HG03432 (cell line): Measurements from ENCODE around the gene GAR1.
A peak's percentile ranks its signal among the peaks of the same experiment; 100 is the strongest.
"Not testable (repeated sequence)": the region's sequence is repeated elsewhere in the genome, so short reads cannot be mapped to it uniquely, and the experiment has no call there.

Experiments used
- ATAC-seq: cut with Tn5 transposase; IDR thresholded peaks from one replicate; pipeline ENCODE4 v1.9.1; 2021; ENCODE audit warnings: mild to moderate bottlenecking, moderate library complexity; ENCODE audit not compliant: unreplicated experiment

The GAR1 gene

DNA sequence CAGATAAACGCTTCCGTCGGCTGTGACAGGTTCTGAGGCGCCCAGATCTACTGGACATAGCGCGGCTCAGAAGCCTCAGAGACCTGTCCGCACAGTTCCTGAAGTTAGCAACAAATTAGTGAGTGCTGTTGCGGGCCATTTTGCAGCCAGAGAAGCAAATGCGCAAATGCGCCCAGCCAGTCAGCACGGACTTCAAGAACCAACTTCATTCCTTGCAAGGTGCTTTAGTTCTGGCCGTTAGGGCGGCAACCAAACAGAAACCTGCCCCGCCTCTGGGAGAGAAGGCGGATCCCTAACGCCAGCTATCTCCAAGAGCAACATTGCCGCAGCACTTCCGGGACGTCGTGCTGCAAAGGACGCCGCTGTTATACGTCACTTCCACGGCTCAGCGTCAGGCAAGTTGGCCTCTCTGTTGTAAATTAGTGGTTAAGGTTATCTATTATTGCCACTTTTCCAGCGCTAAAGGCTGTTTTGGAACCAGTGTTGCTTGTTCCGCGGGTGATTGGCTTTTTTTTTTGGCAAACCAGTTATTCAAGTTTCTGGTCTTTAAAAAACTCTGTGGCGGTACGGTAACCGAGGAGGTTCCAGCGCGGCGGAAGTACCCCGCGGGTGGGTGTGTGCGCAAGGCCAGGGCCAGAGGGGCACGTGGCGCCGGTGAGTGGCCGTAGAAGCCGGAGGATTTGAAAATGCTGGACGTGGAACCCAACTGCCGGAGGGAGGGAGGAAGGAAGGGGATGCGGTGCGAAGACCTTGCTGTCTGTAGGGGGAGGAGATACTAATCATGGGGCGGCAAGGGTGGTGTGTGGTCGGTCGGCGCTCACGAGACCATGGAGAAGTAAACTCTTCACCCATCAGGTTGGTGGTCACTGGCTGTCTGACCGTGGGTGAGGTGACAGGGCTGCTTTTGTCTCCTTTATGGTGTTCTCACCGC lies at the start of gene GAR1:
TSS of gene GAR1 (plus strand) at position 612 of the 931 bp plus-strand sequence. CDS start 403 bp downstream, outside the sequence.
- ATAC-seq = peak; percentile 99

DNA sequence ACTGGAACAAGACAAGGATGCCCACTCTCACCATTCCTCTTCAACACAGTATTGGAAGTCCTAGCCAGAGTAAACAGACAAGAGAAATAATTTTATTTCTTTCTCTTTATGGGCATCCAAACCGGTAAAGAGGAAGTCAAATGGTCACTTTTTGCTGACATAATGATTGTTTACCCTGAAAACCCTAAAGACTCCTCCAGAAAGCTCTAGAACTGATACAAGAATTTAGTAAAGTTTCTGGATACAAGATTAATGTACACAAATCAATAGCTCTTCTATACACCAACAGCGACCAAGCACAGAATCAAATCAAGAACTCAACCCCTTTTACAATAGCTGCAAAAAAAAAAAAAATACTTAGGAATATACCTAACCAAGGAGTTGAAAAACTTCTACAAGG lies 33.5 kb upstream of the GAR1 start:
- ATAC-seq = not testable (repeated sequence)

DNA sequence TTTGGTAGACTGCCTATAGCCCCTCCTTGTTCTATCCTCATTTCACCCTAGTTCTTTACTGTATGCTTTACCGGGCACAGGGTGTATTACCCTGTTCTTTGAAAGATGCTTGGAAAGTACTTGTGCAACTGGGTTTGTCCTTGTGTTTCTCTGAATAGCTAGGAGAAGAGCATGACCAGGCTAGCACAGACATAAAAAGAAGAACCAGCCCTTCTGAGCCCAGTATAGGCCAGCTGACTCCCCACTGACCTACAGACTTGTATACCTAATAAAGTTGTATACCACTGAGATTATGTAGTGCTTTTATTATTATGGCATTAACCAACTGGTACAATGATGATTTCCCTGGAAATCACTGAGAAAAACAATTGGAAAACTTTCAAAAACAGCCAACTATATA lies 28.7 kb upstream of the GAR1 start:
- ATAC-seq = no peak

DNA sequence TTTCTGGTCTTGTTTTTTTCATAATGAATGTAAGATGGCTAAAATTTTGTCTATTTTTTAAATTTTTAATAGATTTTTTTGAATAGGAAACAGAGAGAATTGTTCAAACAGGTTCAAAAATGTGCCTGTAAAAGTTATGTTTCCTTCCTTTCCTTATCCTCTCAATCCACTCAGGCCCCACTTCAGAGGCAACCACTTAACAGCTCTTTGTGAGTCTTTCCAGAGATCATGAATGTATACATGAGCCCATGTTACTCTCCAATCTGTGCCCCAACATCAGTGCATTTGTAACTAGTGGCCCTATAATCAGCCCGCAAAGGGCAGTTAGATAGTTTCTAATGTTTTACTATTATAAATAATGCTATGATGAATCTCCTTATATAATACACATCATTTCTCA lies 27.8 kb upstream of the GAR1 start:
- no peak for ATAC-seq

DNA sequence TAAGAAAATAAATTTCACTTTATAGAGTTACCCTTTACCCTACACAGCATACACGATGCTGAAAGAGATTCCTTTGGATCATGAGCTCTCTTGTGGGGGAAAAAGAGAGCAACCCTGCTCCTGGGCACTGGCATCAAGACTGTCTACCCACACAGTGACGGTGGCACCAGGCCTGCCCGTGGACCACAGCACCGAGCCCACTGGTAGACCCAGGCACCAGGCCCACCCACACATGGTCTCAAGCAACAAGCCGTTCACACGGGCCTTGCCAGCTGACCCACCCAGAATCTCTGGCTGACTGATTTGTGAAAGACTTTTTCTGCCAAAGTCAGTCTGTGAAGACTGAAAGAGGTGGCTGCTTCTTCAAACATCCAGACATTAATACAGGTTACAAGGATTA lies 20.5 kb upstream of the GAR1 start:
- no peak for ATAC-seq

DNA sequence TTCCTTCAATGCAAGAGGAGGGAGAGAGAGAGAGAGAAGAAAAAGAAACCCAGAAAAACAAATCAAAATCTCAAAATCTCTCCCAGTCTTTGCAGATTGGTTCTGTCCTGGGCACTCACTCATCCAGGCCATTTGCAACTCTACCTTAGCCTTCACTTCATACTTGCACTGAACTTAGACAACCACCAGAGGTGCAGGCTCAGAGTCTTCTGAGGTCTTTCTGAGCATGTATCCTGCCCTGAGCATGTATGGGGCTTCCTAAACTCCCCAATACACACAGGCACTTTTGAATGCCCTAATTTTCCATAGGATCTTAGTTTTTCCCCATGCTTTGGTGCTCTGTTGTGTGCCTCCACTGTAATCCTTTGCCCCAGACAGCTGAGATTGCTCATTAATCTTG lies 16.7 kb upstream of the GAR1 start:
- ATAC-seq = no peak

DNA sequence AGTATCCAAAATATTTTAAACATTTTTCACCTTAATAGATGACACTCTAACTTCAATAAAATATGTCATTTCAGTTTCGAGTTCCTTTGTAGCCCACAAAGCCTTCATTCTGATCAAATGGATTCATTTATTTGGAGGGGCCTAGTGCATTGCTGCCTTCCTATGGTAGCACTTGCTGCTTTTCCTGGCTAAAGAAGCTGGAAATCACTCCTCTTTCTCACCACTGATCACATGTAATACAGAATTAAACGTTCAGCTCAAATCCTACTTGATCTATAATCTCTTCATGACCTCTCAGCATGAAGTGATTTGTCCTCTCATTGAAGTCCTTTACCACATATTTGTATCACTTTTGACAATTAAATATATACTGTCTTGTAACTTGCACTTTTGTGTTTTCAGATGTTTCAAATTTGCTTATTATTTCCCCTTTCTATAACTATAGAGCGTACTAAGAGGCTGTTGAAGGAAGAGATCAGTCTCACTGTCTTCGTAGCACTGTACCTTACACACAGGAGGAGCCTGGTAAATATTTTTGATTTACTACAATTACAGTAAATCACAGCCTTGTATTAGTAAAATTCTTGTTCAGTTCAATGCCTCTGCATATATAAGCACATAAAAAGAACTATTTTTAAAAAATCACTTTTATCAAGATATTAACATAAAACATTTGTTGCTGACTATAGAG lies 14.3 kb upstream of the GAR1 start:
- no peak for ATAC-seq

DNA sequence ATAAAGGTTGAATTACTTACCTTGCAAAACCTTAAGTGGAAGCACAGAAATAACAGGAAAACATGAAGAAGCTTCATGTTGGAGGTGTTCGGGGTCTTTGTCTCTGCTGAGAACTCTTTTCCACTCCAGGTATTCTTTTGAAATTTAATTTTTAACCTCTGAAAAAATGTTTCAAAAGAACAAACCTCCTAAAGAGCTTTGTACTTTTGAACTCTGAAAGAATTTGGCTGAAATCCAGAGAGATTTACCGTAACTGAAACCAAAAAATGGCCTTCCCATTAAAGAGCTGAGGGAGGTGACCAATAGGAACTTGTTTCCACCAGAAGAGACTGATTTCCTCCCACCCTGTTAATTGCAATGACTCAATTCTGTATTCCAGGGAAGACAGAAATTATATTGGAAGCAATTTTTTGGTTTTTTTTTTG lies 13.7 kb upstream of the GAR1 start, which contains the start of gene CFI:
TSS of gene CFI (minus strand) at position 105 of the 425 bp plus-strand sequence. CDS start at position 77, 28 bp downstream.
- no peak for ATAC-seq

DNA sequence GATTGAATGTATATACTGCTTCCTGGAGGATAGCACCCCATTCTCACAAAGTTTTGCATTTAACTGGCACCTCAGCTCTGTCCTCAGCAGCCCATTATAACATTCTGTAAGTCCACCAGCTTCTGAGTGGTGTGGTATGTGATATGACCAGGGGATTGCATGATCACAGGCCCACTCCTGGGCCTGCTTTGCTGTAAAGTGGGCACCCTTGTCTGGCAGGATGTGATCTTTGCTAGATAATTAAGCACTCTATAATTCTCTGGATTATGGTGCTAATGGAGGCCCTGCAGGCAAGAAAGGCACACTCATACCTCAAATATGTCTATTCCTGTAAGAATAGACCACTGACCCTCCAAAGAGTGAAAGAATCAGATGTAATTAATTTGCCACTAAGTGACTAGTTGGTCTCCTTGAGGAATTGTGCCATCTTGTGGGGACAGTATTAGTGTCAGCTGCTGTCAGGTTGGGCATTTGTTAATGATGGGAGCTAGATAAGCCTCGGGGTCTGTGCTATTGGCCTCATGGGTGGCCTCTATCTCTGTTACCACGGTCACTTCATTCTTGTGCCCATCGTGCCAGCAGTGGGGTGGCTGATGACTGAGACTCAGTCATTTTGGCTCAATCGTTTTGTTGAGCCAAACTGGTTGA lies 11.5 kb upstream of the GAR1 start:
- peak; percentile 78 for ATAC-seq

DNA sequence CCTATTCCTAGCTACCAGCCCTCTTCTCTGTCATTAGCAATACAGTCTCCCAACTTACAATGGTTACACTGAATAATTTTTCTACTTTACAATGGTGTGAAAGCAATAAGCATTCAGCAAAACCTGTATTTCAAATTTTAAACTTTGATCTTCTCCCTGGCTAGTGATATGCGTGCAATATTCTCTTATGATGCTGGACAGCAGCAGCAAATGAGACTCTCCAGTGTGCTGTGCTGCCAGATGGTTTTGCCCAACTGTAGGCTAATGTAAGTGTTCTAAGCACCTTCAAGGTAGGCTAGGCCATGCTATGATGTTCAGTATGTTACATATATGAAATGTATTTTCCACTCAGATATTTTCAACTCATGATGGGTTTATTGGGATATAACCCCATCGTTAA lies 5.9 kb upstream of the GAR1 start:
- ATAC-seq = no peak

DNA sequence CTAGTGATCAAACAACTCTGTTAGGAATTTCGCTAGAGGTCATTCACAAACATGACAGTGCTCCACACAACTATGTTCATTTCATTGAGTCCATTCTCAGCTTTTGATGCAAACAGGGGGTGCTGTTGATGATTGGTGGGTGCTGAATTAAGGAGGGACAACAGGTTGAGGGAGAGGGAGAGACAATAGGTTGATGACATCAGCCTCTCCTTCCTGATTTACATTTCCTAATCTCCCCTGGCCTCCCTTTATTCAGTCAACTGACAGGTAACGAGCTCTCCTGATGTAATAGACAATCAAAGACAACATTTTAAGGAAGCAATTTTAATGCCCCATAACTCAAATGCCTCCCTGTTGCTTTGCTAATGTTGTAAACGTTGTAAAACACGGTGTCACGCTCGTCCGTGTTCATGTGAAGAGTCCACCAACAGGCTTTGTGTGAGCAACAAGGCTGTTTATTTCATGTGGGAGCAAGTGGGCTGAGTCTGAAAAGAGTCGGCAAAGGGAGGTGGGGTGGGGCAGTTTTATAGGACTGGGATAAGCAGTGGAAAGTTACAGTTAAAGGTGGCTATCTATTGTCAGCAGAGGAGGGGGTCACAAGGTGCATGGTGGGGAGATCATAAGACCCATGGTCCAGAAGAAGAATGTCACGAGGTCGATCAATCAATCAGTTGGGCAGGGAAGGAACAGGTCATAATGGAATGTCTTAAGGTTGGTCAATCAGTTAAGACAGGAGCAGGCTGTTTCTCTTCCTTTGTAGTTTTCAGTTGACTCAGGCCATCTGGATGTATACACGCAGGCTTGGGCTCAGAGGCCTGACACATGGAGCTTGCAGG lies 4.8 kb upstream of the GAR1 start:
- ATAC-seq = no peak

DNA sequence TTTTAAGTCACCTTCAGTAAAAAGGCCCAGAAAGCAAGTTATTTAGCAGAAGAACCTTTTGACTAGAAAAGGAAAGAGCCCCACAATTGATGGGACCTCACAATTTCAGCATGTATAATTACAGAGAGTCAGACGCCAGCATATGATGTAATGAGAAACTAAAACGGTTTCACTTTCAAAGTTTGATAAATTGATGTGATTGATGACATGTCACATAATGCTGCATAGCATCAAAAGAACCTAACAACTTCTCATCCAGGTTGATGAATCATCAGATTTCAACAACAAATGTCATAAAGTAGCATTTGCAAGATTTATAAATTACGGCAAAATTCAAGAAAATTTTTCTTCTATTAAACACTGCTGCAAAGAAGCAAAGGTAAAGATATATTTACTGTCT lies 3.9 kb upstream of the GAR1 start:
- ATAC-seq = no peak

DNA sequence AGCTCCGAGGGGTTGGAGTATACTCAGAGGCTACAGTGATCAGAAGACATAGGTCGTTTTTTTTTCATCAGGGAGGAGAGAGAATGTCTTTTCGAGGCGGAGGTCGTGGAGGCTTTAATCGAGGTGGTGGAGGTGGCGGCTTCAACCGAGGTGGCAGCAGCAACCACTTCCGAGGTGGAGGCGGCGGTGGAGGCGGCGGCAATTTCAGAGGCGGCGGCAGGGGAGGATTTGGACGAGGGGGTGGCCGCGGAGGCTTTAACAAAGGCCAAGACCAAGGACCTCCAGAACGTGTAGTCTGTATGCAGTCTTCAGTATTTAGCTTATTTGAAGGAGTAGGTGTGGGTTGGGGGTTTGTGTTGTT lies 500 bp downstream of the GAR1 start:
- ATAC-seq = no peak

DNA sequence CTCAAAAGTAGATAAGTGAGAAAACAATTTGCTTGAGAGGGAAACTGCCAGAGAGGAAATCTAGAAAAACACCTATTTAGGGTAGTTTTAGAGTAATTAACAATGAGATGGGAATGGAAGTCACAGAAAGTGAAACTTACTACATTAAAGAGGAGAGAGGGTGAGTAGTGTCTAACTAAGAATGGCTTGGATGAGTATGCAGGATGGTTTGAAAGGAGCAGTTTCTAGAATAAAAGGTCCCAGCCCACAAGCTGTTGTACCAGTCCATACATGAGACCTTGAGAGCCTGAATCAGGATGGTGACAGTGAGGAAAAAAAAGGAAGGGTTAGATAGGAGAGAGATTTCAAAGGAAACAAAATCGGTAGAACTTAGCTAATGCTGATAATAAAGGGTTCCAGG lies 1.3 kb downstream of the GAR1 start:
- no peak for ATAC-seq

DNA sequence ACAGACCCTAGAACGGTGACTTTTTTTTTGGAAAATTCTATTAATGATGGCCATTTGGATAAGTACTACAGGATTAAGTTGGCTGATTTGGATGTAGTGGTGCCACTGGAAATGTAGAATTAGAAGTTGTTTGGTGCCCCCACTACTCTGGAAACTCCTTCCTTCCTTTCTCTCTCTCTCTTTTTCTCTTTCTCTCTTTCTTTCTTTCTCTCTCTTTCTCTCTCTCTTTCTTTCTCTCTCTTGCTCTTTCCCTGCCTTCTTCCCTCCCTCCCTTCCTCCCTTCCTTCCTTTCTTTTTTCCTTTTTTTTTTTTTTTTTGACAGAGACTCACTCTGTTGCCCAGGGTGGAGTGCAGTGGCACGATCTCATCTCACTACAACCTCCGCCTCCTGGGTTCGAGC lies 2.7 kb downstream of the GAR1 start:
- ATAC-seq = no peak

DNA sequence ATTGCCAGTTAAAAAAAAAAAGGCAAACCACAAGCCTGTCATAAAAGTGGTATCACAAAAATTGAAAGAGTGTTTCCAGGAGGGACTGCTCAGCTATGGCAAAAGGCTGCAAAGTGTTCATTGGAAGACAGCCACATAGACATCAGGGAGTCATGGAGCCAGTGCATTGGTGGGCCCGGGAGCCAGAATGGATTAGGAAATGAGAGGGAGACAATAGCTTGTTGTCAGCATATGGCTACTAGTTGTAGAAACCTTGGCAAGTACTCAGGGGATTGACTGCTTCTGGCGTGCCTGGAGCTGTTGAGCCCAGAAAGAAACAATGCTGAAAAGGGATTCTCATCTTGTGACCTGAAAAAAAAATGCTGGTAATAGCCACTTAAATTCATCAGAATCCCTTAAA lies 5.0 kb downstream of the GAR1 start:
- ATAC-seq = no peak

DNA sequence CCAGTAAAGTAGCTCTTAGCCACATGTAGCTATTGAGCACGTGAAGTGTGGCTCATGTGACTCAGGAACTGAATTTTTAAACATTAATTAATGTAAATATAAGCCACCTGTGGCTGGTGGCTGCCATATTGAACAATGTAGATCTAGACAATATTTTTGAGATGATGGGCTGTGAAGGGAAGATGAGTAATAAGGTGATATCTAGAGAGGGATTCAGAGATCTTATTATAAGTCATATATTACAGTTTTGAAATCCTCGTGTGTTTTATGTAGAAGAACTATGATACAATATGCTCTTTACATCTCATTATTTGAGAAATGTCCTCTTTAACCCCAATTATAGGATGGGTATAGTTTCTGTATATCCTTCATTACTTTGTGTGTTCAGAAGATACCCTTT lies 5.6 kb downstream of the GAR1 start:
- ATAC-seq = no peak

DNA sequence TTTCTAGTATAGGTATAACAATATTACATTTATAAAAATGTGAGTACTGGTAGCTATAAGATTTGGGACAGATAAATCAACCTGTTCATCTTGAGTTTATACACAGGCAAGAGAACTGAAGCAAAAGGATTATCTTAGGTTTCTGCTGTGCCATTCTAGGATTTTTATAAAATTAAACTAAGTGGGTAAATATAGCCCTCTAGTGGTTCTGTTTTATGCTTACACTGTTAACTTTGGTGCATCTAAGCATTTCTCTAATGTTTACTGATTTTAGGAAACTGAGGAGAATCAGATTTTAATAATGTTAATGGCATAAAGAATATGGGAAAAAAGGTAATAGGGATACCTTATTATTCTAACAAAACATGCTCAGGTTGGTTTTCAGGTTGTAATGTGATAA lies 11.2 kb downstream of the GAR1 start:
- peak; percentile 72 for ATAC-seq

DNA sequence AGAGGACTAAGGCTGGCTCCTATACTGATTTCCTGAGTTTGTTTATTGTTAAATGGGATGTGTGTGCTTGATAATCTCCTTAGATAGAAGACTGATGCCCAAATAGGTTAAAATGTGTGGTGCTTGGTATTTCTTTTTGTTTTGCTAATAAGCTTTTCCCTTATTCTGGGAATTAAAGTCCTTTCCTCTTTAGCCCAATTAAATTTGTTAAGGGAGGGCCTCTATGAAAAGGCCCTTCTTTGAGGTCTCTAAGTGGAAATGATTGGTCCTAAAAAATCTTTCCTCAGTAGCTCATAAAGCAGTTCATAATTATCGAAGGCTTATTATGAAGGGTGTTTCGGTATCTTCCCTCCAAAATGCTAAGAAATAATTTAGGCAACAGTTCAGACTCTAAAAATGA lies 12.1 kb downstream of the GAR1 start, which contains the start of gene RRH:
TSS of gene RRH (plus strand) at position 301 of the 400 bp plus-strand sequence. CDS start at position 357, 56 bp downstream.
- ATAC-seq = no peak

DNA sequence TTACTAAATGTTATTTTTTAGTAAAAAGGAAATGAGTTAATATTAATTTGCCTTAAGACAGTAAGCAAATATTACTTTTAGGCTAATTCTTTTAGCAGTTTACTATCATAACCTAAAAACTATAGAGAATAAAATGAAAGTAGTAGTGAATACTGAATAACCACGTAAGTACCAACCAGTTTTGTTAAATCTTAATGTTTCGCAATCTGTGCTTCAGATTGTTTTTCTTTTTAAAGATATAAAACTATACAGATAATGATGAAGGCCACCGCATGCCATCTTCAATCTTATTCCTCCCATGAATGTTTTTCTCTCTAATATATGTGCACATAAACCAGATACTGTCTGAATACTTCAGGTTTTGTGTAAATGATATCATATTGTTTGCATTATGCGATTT lies 18.2 kb downstream of the GAR1 start:
- ATAC-seq = no peak

DNA sequence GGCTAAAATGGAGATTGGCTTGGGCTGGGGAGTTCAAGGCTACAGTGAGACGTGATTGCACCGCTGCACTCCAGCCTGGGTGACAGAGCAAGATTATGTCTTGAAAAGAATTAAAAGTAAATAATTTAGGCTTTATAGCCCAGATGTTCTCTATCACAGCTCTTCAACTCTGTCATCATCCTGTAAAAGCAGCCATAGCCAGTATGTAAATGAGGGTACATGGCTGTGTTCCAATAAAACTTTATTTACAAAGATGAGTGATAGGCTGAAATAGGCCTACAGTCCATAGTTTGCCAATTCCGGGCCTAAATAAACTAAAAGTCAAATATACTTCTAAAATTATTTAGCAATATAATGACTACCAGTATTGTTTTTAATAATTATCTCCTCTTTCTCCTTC lies 21.4 kb downstream of the GAR1 start:
- no peak for ATAC-seq
